22Rv1 (cell line): Measurements from ENCODE around the gene RER1.

ENCODE experiments used
- ZFX ChIP-seq: fragments of 450-650 bp; IDR thresholded peaks from 2 replicates; pipeline ENCODE4 v1.6.1; 2017; ENCODE audit warnings: antibody characterized with exemption, borderline replicate concordance
- TF ChIP-seq, protein P1 (sequence below): fragments of 450-650 bp; IDR thresholded peaks from 2 replicates; pipeline ENCODE4 v1.5.1; 2017; ENCODE audit warnings: mild to moderate bottlenecking

DNA sequence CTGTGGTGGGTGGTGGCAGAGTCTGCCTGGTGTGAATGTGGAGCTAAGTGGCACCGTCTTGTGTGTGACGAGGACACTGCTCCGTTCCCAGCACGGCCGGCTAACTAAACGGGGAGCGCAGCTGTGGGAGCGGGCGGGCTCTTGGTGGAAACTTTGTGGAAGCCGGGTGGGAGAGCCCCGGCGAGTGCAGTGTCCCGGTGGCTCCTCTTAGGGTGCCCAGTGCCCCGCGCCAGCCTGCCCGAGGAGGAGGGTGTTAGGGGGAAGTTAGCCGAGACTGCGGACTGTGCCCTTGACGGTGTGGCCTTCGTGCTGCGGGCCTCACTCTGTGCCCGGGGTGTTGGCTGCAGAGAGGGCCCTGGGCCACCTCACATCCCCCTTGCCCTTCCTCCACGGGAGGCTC is 10.8 kb downstream of the RER1 start:
- TF ChIP-seq, protein P1, sequence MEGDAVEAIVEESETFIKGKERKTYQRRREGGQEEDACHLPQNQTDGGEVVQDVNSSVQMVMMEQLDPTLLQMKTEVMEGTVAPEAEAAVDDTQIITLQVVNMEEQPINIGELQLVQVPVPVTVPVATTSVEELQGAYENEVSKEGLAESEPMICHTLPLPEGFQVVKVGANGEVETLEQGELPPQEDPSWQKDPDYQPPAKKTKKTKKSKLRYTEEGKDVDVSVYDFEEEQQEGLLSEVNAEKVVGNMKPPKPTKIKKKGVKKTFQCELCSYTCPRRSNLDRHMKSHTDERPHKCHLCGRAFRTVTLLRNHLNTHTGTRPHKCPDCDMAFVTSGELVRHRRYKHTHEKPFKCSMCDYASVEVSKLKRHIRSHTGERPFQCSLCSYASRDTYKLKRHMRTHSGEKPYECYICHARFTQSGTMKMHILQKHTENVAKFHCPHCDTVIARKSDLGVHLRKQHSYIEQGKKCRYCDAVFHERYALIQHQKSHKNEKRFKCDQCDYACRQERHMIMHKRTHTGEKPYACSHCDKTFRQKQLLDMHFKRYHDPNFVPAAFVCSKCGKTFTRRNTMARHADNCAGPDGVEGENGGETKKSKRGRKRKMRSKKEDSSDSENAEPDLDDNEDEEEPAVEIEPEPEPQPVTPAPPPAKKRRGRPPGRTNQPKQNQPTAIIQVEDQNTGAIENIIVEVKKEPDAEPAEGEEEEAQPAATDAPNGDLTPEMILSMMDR = no peak
- no peak for TF ChIP-seq ZFX
